Skeletal muscle satellite cell (primary cell): Measurements from ENCODE around the gene RFX2.

Experiments used
- H3K27me3 ChIP-seq: 2 replicates; pipeline ENCODE4 v1.7.0; 2013; ENCODE audit warnings: low read length; ENCODE audit not compliant: control insufficient read depth, insufficient read depth
- H3K36me3 ChIP-seq: 2 replicates; pipeline ENCODE4 v1.7.0; 2013; ENCODE audit warnings: mild to moderate bottlenecking, control low read depth, low read length; ENCODE audit not compliant: insufficient read depth
- H3K4me1 ChIP-seq: 2 replicates; pipeline ENCODE4 v1.7.0; 2013; ENCODE audit warnings: low read length; ENCODE audit not compliant: control insufficient read depth, insufficient read depth
- H3K4me2 ChIP-seq: 2 replicates; pipeline ENCODE4 v1.7.0; 2013; ENCODE audit warnings: mild to moderate bottlenecking, low read length
- H3K4me3 ChIP-seq: 2 replicates; pipeline ENCODE4 v1.7.0; 2013; ENCODE audit warnings: low read length
- H3K9ac ChIP-seq: 2 replicates; pipeline ENCODE4 v1.7.0; 2013; ENCODE audit warnings: mild to moderate bottlenecking, low read depth, low read length, moderate library complexity
- H3K9me3 ChIP-seq: replicated peaks from 2 replicates; pipeline ENCODE4 v1.7.0; 2013; ENCODE audit warnings: mild to moderate bottlenecking, control low read depth, low read length

RFX2 gene

GRCh38 chr19:6042776-6043726 is 67.2 kb downstream of the RFX2 start:
- no peak overlapping the region for H3K4me3 ChIP-seq
- H3K9ac ChIP-seq: no peak overlapping the region
- no peaks in the 10 kb centered on the region for H3K27me3 ChIP-seq
- H3K9me3 ChIP-seq: no peaks in the 10 kb centered on the region
- no peaks in the 10 kb centered on the region for H3K36me3 ChIP-seq
- H3K4me1 ChIP-seq: no peaks in the 10 kb centered on the region
- no peak overlapping the region for H3K4me2 ChIP-seq

- no peak overlapping the region for H3K4me3 ChIP-seq
- no peak overlapping the region for H3K9ac ChIP-seq
- H3K9me3 ChIP-seq: no peaks in the 10 kb centered on the region
- no peaks in the 10 kb centered on the region for H3K36me3 ChIP-seq
- H3K4me2 ChIP-seq: no peak overlapping the region
- no peaks in the 10 kb centered on the region for H3K27me3 ChIP-seq
- H3K4me1 ChIP-seq: no peaks in the 10 kb centered on the region
Observed at GRCh38 chr19:6041991-6042481, 68.3 kb downstream of the RFX2 start.

- no peaks in the 10 kb centered on the region for H3K9me3 ChIP-seq
- H3K4me3 ChIP-seq: no peak overlapping the region
- no peak overlapping the region for H3K9ac ChIP-seq
- H3K4me2 ChIP-seq: no peak overlapping the region
- H3K36me3 ChIP-seq: no peaks in the 10 kb centered on the region
- no peaks in the 10 kb centered on the region for H3K27me3 ChIP-seq
- no peaks in the 10 kb centered on the region for H3K4me1 ChIP-seq
Observed at GRCh38 chr19:6041071-6041470, 69.2 kb downstream of the RFX2 start.

- Histone ChIP-seq H3K9ac (no peak overlapping the region), H3K4me3 (no peak overlapping the region), H3K9me3 (no peaks in the 10 kb centered on the region), H3K4me2 (no peak overlapping the region), H3K27me3 (no peaks in the 10 kb centered on the region), H3K36me3 (no peaks in the 10 kb centered on the region), H3K4me1 (no peaks in the 10 kb centered on the region)
Observed at GRCh38 chr19:6039566-6040225, 70.6 kb downstream of the RFX2 start.

- Histone ChIP-seq H3K9me3 (no peaks in the 10 kb centered on the region), H3K36me3 (no peaks in the 10 kb centered on the region), H3K4me2 (no peak overlapping the region), H3K27me3 (no peaks in the 10 kb centered on the region), H3K4me3 (no peak overlapping the region), H3K9ac (no peak overlapping the region), H3K4me1 (no peaks in the 10 kb centered on the region)
Observed at GRCh38 chr19:6038634-6039405, 71.5 kb downstream of the RFX2 start.

GRCh38 chr19:6035026-6035425 is 75.3 kb downstream of the RFX2 start:
- Histone ChIP-seq H3K27me3 (no peaks in the 10 kb centered on the region), H3K4me3 (no peak overlapping the region), H3K36me3 (no peaks in the 10 kb centered on the region), H3K9me3 (no peaks in the 10 kb centered on the region), H3K9ac (no peak overlapping the region), H3K4me1 (no peaks in the 10 kb centered on the region), H3K4me2 (peak overlapping the region; percentile 19)

GRCh38 chr19:6034512-6034911 is 75.8 kb downstream of the RFX2 start:
- Histone ChIP-seq H3K27me3 (no peaks in the 10 kb centered on the region), H3K9ac (no peak overlapping the region), H3K4me2 (no peak overlapping the region), H3K4me1 (no peaks in the 10 kb centered on the region), H3K4me3 (no peak overlapping the region), H3K36me3 (no peaks in the 10 kb centered on the region), H3K9me3 (no peaks in the 10 kb centered on the region)

- Histone ChIP-seq H3K9ac (no peak overlapping the region), H3K4me3 (no peak overlapping the region), H3K4me2 (no peak overlapping the region), H3K27me3 (no peaks in the 10 kb centered on the region), H3K9me3 (no peaks in the 10 kb centered on the region), H3K4me1 (no peaks in the 10 kb centered on the region), H3K36me3 (no peaks in the 10 kb centered on the region)
Observed at GRCh38 chr19:6033744-6034264, 76.5 kb downstream of the RFX2 start.

- Histone ChIP-seq H3K36me3 (no peaks in the 10 kb centered on the region), H3K9ac (no peak overlapping the region), H3K4me2 (no peak overlapping the region), H3K4me3 (no peak overlapping the region), H3K9me3 (no peaks in the 10 kb centered on the region), H3K27me3 (no peaks in the 10 kb centered on the region), H3K4me1 (no peaks in the 10 kb centered on the region)
Observed at GRCh38 chr19:6032827-6033226, 77.5 kb downstream of the RFX2 start.

- H3K27me3 ChIP-seq: no peaks in the 10 kb centered on the region
- H3K4me3 ChIP-seq: no peak overlapping the region
- no peaks in the 10 kb centered on the region for H3K4me1 ChIP-seq
- H3K4me2 ChIP-seq: no peak overlapping the region
- H3K36me3 ChIP-seq: no peaks in the 10 kb centered on the region
- no peaks in the 10 kb centered on the region for H3K9me3 ChIP-seq
- H3K9ac ChIP-seq: no peak overlapping the region
Observed at GRCh38 chr19:6032381-6032780, 77.9 kb downstream of the RFX2 start.

GRCh38 chr19:6030214-6030507 is 80.1 kb downstream of the RFX2 start:
- Histone ChIP-seq H3K4me3 (no peak overlapping the region), H3K27me3 (no peaks in the 10 kb centered on the region), H3K4me2 (no peak overlapping the region), H3K9me3 (no peaks in the 10 kb centered on the region), H3K36me3 (no peaks in the 10 kb centered on the region), H3K4me1 (no peaks in the 10 kb centered on the region), H3K9ac (no peak overlapping the region)
